RPMI7951 (cell line): ENCODE measurements around the gene SRM. TPM values are rescaled to one million over a fixed set of nuclear protein-coding genes. Genes with fewer than 3 reads are reported as not detected.
A peak's percentile ranks its signal among the peaks of the same experiment; 100 is the strongest.
"Not testable (repeated sequence)": the region's sequence is repeated elsewhere in the genome, so short reads cannot be mapped to it uniquely, and the experiment has no call there.

Experiments
- DNase-seq: peaks from one replicate; pipeline ENCODE4 v3.0.0-alpha.2; 2012; ENCODE audit warnings: low read depth
- total RNA-seq: library from RNA; depleted of rRNA; stranded (reverse); fragments of >200 nt; shearing (Covaris generic); gene quantifications from 2 replicates; pipeline ENCODE4 v1.2.3, GENCODE V29; 2014; rRNA removed

Gene SRM
- total RNA-seq, 1 experiment from 2014 or later: 35.6 TPM

- not testable (repeated sequence) for DNase-seq
These were observed 40.5 kb downstream of the SRM start for GRCh38 chr1:11019358-11019757.

- DNase-seq: no peak
These were observed 46.7 kb downstream of the SRM start for GRCh38 chr1:11013160-11013531.

- DNase-seq: peak; percentile 87
These were observed 47.3 kb downstream of the SRM start, which contains the start of gene TARDBP for GRCh38 chr1:11012260-11013159. TARDBP (plus strand) TSS chr1:11012654; CDS start chr1:11013728, 1,074 bp downstream.

Other genes with a start within 250 kb of the SRM start
- gene TARDBP, start 47.4 kb downstream of the SRM start, total RNA-seq: 69.6 and 74.4 TPM in 2 replicates
- gene MASP2, start 12.8 kb downstream of the SRM start, total RNA-seq: not detected in 2 replicates
- 76.9 and 105 TPM in 2 replicates for gene EXOSC10, start 39.9 kb upstream of the SRM start, total RNA-seq
- gene ANGPTL7, start 129.3 kb upstream of the SRM start, total RNA-seq: not detected in 2 replicates
- gene MTOR, start 202.5 kb upstream of the SRM start, total RNA-seq: 30.4 and 31.1 TPM in 2 replicates
- gene UBIAD1, start 213.2 kb upstream of the SRM start, total RNA-seq: 7.1 and 10.8 TPM in 2 replicates